GM18861 (cell line): ENCODE results near the gene RCAN2.
"Not testable (repeated sequence)": the region's sequence is repeated elsewhere in the genome, so short reads cannot be mapped to it uniquely, and the experiment has no call there.

Experiments used
- ATAC-seq: cut with Tn5 transposase; IDR thresholded peaks from one replicate; pipeline ENCODE4 v1.9.1; 2021; ENCODE audit not compliant: unreplicated experiment

The RCAN2 gene

GRCh38 chr6:46390153-46390876, 100.9 kb downstream of the RCAN2 start:
- no peak for ATAC-seq

- ATAC-seq: not testable (repeated sequence)
Observed at GRCh38 chr6:46387728-46388127, 103.5 kb downstream of the RCAN2 start.

GRCh38 chr6:46381579-46381978, 109.7 kb downstream of the RCAN2 start:
- no peak for ATAC-seq

- ATAC-seq: no peak
Observed at GRCh38 chr6:46381057-46381456, 110.2 kb downstream of the RCAN2 start.

GRCh38 chr6:46380152-46380807, 111.0 kb downstream of the RCAN2 start:
- ATAC-seq: no peak

GRCh38 chr6:46378882-46379416, 112.3 kb downstream of the RCAN2 start:
- ATAC-seq: no peak

- ATAC-seq: no peak
Observed at GRCh38 chr6:46378161-46378881, 112.9 kb downstream of the RCAN2 start.

GRCh38 chr6:46377209-46377608, 114.0 kb downstream of the RCAN2 start:
- ATAC-seq: no peak

- peak; percentile 81 for ATAC-seq
Observed at GRCh38 chr6:46376562-46377061, 114.6 kb downstream of the RCAN2 start.

- no peak for ATAC-seq
Observed at GRCh38 chr6:46370622-46371021, 120.6 kb downstream of the RCAN2 start.

GRCh38 chr6:46368169-46368536, 123.1 kb downstream of the RCAN2 start:
- ATAC-seq: no peak

GRCh38 chr6:46367354-46368168, 123.7 kb downstream of the RCAN2 start:
- no peak for ATAC-seq

- no peak for ATAC-seq
Observed at GRCh38 chr6:46366190-46366900, 124.9 kb downstream of the RCAN2 start.

GRCh38 chr6:46357591-46357990, 133.7 kb downstream of the RCAN2 start:
- ATAC-seq: no peak

- ATAC-seq: no peak
Observed at GRCh38 chr6:46356543-46356942, 134.7 kb downstream of the RCAN2 start.

- ATAC-seq: no peak
Observed at GRCh38 chr6:46353528-46353927, 137.7 kb downstream of the RCAN2 start.

GRCh38 chr6:46352541-46353268, 138.5 kb downstream of the RCAN2 start:
- no peak for ATAC-seq

- no peak for ATAC-seq
Observed at GRCh38 chr6:46350714-46351113, 140.5 kb downstream of the RCAN2 start.

GRCh38 chr6:46347669-46348068, 143.6 kb downstream of the RCAN2 start:
- ATAC-seq: peak; percentile 90
